Mononuclear cell (primary cell): ENCODE measurements around the gene MYO19. TPM values are rescaled to one million over a fixed set of nuclear protein-coding genes. Genes with fewer than 3 reads are reported as not detected.
A peak's percentile ranks its signal among the peaks of the same experiment; 100 is the strongest.

ENCODE experiments used
- H3K27me3 ChIP-seq: 2 replicates; pipeline ENCODE4 v1.6.0; 2011; ENCODE audit warnings: low read length, control low read depth; ENCODE audit not compliant: insufficient read depth
- H3K4me1 ChIP-seq: 2 replicates; pipeline ENCODE4 v1.5.1; 2011; ENCODE audit warnings: mild to moderate bottlenecking, low read length, control low read depth; ENCODE audit not compliant: insufficient read depth
- H3K4me3 ChIP-seq: 2 replicates; pipeline ENCODE4 v1.5.1; 2011; ENCODE audit warnings: mild to moderate bottlenecking, low read length, moderate library complexity
- H3K9me3 ChIP-seq: 2 replicates; pipeline ENCODE4 v1.5.1; 2011; ENCODE audit warnings: low read depth, mild to moderate bottlenecking, control low read depth, low read length
- total RNA-seq: library from RNA; depleted of rRNA; stranded (reverse); fragments of >200 nt; gene quantifications from one replicate; pipeline ENCODE4 v1.2.3, GENCODE V29; 2012

The MYO19 gene
- total RNA-seq, 1 donor, result 36.8 TPM

GRCh38 chr17:36544044-36544306 lies 9.3 kb upstream of the MYO19 start:
- peaks cover 40% of the 10 kb centered on the region for H3K4me1 ChIP-seq
- no peaks in the 10 kb centered on the region for H3K9me3 ChIP-seq
- H3K27me3 ChIP-seq, result no peaks in the 10 kb centered on the region
- peak overlapping the region; percentile 93 for H3K4me3 ChIP-seq

- H3K27me3 ChIP-seq, result no peaks in the 10 kb centered on the region
These were observed 8.1 kb upstream of the MYO19 start for GRCh38 chr17:36542755-36543154.

GRCh38 chr17:36540696-36541095 lies 6.0 kb upstream of the MYO19 start:
- H3K4me1 ChIP-seq, result peaks cover 16% of the 10 kb centered on the region
- no peak overlapping the region for H3K4me3 ChIP-seq

More at GRCh38 chr17:36542755-36543154, 8.1 kb upstream of the MYO19 start:
- H3K4me1 ChIP-seq, result peaks cover 28% of the 10 kb centered on the region
- no peak overlapping the region for H3K4me3 ChIP-seq
- no peaks in the 10 kb centered on the region for H3K9me3 ChIP-seq

GRCh38 chr17:36535669-36536081 lies 1.0 kb upstream of the MYO19 start:
- Histone ChIP-seq H3K9me3 (no peaks in the 10 kb centered on the region), H3K27me3 (no peaks in the 10 kb centered on the region), H3K4me1 (peaks cover 16% of the 10 kb centered on the region), H3K4me3 (peak overlapping the region; percentile 94)

More at GRCh38 chr17:36540696-36541095, 6.0 kb upstream of the MYO19 start:
- Histone ChIP-seq H3K9me3 (no peaks in the 10 kb centered on the region), H3K27me3 (no peaks in the 10 kb centered on the region)

GRCh38 chr17:36533935-36534839 lies 481 bp downstream of the MYO19 start:
- no peaks in the 10 kb centered on the region for H3K27me3 ChIP-seq
- peaks cover 16% of the 10 kb centered on the region for H3K4me1 ChIP-seq
- H3K9me3 ChIP-seq, result no peaks in the 10 kb centered on the region
- peak overlapping the region; percentile 94 for H3K4me3 ChIP-seq

- Histone ChIP-seq H3K27me3 (no peaks in the 10 kb centered on the region), H3K4me1 (peaks cover 16% of the 10 kb centered on the region), H3K4me3 (no peak overlapping the region), H3K9me3 (no peaks in the 10 kb centered on the region)
These were observed 2.2 kb downstream of the MYO19 start for GRCh38 chr17:36532435-36532975.

- Histone ChIP-seq H3K4me1 (peaks cover 6% of the 10 kb centered on the region), H3K27me3 (no peaks in the 10 kb centered on the region), H3K9me3 (no peaks in the 10 kb centered on the region), H3K4me3 (no peak overlapping the region)
These were observed 5.5 kb downstream of the MYO19 start for GRCh38 chr17:36529121-36529520.

GRCh38 chr17:36527621-36528250 lies 6.9 kb downstream of the MYO19 start:
- Histone ChIP-seq H3K4me1 (no peaks in the 10 kb centered on the region), H3K4me3 (no peak overlapping the region), H3K9me3 (no peaks in the 10 kb centered on the region), H3K27me3 (no peaks in the 10 kb centered on the region)

- H3K4me1 ChIP-seq, result no peaks in the 10 kb centered on the region
- H3K4me3 ChIP-seq, result no peak overlapping the region
- H3K27me3 ChIP-seq, result no peaks in the 10 kb centered on the region
- H3K9me3 ChIP-seq, result no peaks in the 10 kb centered on the region
These were observed 8.8 kb downstream of the MYO19 start for GRCh38 chr17:36525888-36526287.

- Histone ChIP-seq H3K27me3 (no peaks in the 10 kb centered on the region), H3K4me3 (no peak overlapping the region), H3K4me1 (no peaks in the 10 kb centered on the region), H3K9me3 (no peaks in the 10 kb centered on the region)
These were observed 9.6 kb downstream of the MYO19 start for GRCh38 chr17:36525113-36525512.

- Histone ChIP-seq H3K4me1 (no peaks in the 10 kb centered on the region), H3K27me3 (no peaks in the 10 kb centered on the region), H3K4me3 (no peak overlapping the region), H3K9me3 (no peaks in the 10 kb centered on the region)
These were observed 10.2 kb downstream of the MYO19 start for GRCh38 chr17:36524428-36524876.

- Histone ChIP-seq H3K27me3 (no peaks in the 10 kb centered on the region), H3K9me3 (no peaks in the 10 kb centered on the region)
These were observed 11.6 kb downstream of the MYO19 start for GRCh38 chr17:36523113-36523512.

GRCh38 chr17:36515837-36516236 lies 18.8 kb downstream of the MYO19 start:
- H3K9me3 ChIP-seq, result no peaks in the 10 kb centered on the region
- H3K4me3 ChIP-seq, result no peak overlapping the region
- no peaks in the 10 kb centered on the region for H3K27me3 ChIP-seq
- no peaks in the 10 kb centered on the region for H3K4me1 ChIP-seq

More at GRCh38 chr17:36523113-36523512, 11.6 kb downstream of the MYO19 start:
- Histone ChIP-seq H3K4me1 (no peaks in the 10 kb centered on the region), H3K4me3 (no peak overlapping the region)

- Histone ChIP-seq H3K9me3 (no peaks in the 10 kb centered on the region), H3K4me1 (no peaks in the 10 kb centered on the region), H3K4me3 (no peak overlapping the region), H3K27me3 (no peaks in the 10 kb centered on the region)
These were observed 19.8 kb downstream of the MYO19 start for GRCh38 chr17:36514856-36515255.

GRCh38 chr17:36512641-36513040 lies 22.0 kb downstream of the MYO19 start:
- Histone ChIP-seq H3K4me3 (no peak overlapping the region), H3K4me1 (no peaks in the 10 kb centered on the region), H3K9me3 (no peaks in the 10 kb centered on the region), H3K27me3 (no peaks in the 10 kb centered on the region)
